ENCODE results near the gene TMEM208. TPM values are rescaled to one million over a fixed set of nuclear protein-coding genes. Genes with fewer than 3 reads are reported as not detected.

Gene TMEM208
- polyA plus RNA-seq, 1 of the 3 experiments (the other 2 are of a cell fraction): 98.2 TPM

- TF ChIP-seq REST (IDR thresholded peaks at IDR 0.05; ENCODE audit: low read depth, low read length) (no peak), TAF1 (IDR thresholded peaks at IDR 0.05; ENCODE audit: borderline replicate concordance, low read depth, low read length) (no peak), YY1 (IDR thresholded peaks at IDR 0.05; ENCODE audit: low read depth) (no peak), FOSL2 (IDR thresholded peaks at IDR 0.05; ENCODE audit: borderline replicate concordance, low read depth) (no peak), RXRA (IDR thresholded peaks at IDR 0.05; ENCODE audit: borderline replicate concordance, low read depth) (no peak), ELF1 (IDR thresholded peaks at IDR 0.05) (no peak), NFIC (IDR thresholded peaks at IDR 0.05; ENCODE audit: borderline replicate concordance) (no peak)
- TF ChIP-seq, protein P1, sequence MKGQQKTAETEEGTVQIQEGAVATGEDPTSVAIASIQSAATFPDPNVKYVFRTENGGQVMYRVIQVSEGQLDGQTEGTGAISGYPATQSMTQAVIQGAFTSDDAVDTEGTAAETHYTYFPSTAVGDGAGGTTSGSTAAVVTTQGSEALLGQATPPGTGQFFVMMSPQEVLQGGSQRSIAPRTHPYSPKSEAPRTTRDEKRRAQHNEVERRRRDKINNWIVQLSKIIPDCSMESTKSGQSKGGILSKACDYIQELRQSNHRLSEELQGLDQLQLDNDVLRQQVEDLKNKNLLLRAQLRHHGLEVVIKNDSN (IDR thresholded peaks at IDR 0.05; ENCODE audit: borderline replicate concordance, low read depth): no peak
Measured at GRCh38 chr16:67230809-67231660, 4.1 kb downstream of the TMEM208 start (continued).

- POLR2A ChIA-PET: interaction anchor here (1.6 kb wide), 1 partner anchor 47 kb away, joined by 4 read pairs; no protein-coding TSS in a partner anchor
Measured at GRCh38 chr16:67233596-67233995, 6.7 kb downstream of the TMEM208 start.

More at GRCh38 chr16:67233596-67233995, 6.7 kb downstream of the TMEM208 start:
- TF ChIP-seq YY1 (IDR thresholded peaks at IDR 0.05; ENCODE audit: low read depth) (no peak), GABPA (IDR thresholded peaks at IDR 0.05; ENCODE audit: low read depth) (no peak), ZBTB33 (IDR thresholded peaks at IDR 0.05; ENCODE audit: borderline replicate concordance, low read depth) (no peak), ELF1 (IDR thresholded peaks at IDR 0.05) (no peak), EZH2phosphoT487 (IDR thresholded peaks at IDR 0.05; ENCODE audit: borderline replicate concordance, low read depth) (no peak)
- H3K27ac ChIP-seq (ENCODE audit: low read depth in 2 of 2, low read length in 1 of 2): no peak overlapping the region
- no peaks in the 10 kb centered on the region for H3K4me1 ChIP-seq (ENCODE audit: control insufficient read depth in 1 of 2, insufficient read depth in 2 of 2, low read depth in 1 of 2, low read length in 1 of 2)
- H2AFZ ChIP-seq (ENCODE audit: low read depth): no peak overlapping the region
- H3F3A ChIP-seq (replicated peaks; ENCODE audit: insufficient read depth): peaks cover 46% of the 10 kb centered on the region
- H3K4me3 ChIP-seq (ENCODE audit: low read depth in 2 of 2, low read length in 1 of 2): no peak overlapping the region
- CTCF ChIA-PET: interaction anchor here (2.1 to 2.5 kb wide), 2 partner anchors 13 to 36 kb away, joined by 7 read pairs; no protein-coding TSS in a partner anchor
- peaks cover 11% of the 10 kb centered on the region for H3K79me2 ChIP-seq (ENCODE audit: insufficient read depth)
- no peaks in the 10 kb centered on the region for H4K20me1 ChIP-seq (ENCODE audit: insufficient read depth)
- no peak overlapping the region for H3K4me2 ChIP-seq
- H3K9me2 ChIP-seq: no peaks in the 10 kb centered on the region
- no peak for DNase-seq
- no peaks in the 10 kb centered on the region for H3K9me3 ChIP-seq
- no peaks in the 10 kb centered on the region for H3K27me3 ChIP-seq (ENCODE audit: insufficient read depth)
- H3K36me3 ChIP-seq (replicated peaks in 1 of 2; ENCODE audit: control insufficient read depth in 1 of 2, insufficient read depth in 2 of 2, low read length in 1 of 2): peaks cover 49 to 72% of the 10 kb centered on the region in 2 experiments
- no peak overlapping the region for H3K9ac ChIP-seq
- WGBS (ENCODE audit: low lambda C conversion rate): 74% methylated on average over 3 of the region's 7 CpGs

Measured in SK-N-SH (cell line).